Lower leg skin (tissue), 4 donors: ENCODE data around the gene RARRES2. TPM values are rescaled to one million over a fixed set of nuclear protein-coding genes. Genes with fewer than 3 reads are reported as not detected.

Source experiments
- DNase-seq, 2 donors: peaks; one replicate each; pipeline ENCODE4 v3.0.0-alpha.2; 2019; ENCODE audit warnings: low spot score in 2 of 2
- H3K4me3 ChIP-seq: fragments of 200-600 bp; sonication (generic); 2 replicates; pipeline ENCODE4 v1.5.1; 2017; ENCODE audit warnings: mild to moderate bottlenecking, low read depth; ENCODE audit not compliant: poor library complexity, severe bottlenecking
- CTCF ChIP-seq, 3 donors: fragments of 450-650 bp; IDR thresholded peaks; one replicate each; pipeline ENCODE4 v1.5.1; 2016; ENCODE audit warnings: antibody characterized with exemption in 3 of 3, mild to moderate bottlenecking in 3 of 3, moderate library complexity in 2 of 3
- POLR2A ChIP-seq, 2 donors: fragments of 450-650 bp; IDR thresholded peaks; one replicate each; pipeline ENCODE4 v1.6.1; 2016 to 2017; ENCODE audit warnings: antibody characterized with exemption in 2 of 2, mild to moderate bottlenecking in 1 of 2, moderate library complexity in 1 of 2
- WGBS, 2 donors: methylation state at CpG; one replicate each; pipeline ENCODE4 v1.1.5; 2018; 5-methylcytosine and 5-hydroxymethylcytosine counted together
- intact Hi-C: fragments of 100-400 bp; cut with DNase I; formaldehyde crosslinking; loops from one replicate; pipeline ENCODE4 v1.15.0; 2023; ENCODE audit warnings: low total_unique reads
- total RNA-seq, 4 donors: library from RNA; depleted of rRNA; stranded (reverse); fragments of >200 nt; gene quantifications; one replicate each; pipeline ENCODE4 v1.1.0, GENCODE V29; 2016

Gene RARRES2
- total RNA-seq, 4 donors from 2014 or later, result 9.8 to 30.0 (median 16.8) TPM

DNA sequence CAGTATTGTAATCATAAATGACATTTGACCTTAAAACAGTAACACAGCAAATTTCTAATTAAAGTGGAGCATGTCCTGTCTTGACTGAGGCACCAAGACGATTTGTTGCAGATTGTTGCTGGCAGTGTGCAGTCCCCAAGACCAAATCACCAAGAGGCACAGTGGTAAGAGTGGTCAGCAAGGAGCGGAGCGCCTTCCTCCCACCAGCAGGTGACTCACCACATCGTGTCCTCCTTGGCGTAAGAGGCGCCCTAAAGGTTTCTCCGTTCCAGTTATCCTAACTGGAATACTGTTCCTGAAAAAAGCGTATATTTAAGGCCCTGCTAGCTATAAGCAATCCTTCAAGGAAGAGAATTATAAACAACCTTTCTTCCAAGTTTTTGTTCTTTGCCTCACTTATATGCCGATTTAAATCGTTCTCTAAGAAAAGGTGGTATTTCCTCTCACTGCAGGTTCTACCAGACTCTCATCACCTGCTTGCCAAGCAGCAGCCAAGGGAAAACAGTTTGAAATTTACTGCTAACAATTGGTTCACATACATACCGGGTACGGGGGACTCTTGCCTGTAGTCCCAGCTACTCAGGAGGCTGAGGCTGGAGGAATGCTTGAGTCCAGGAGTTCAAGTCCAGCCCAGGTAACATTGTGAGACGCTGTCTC lies 16.5 kb upstream of the RARRES2 start:
- H3K4me3 ChIP-seq, result no peak overlapping the region
- 60 to 65% methylated on average over 13 of the region's 13 CpGs for WGBS, 2 donors
- intact Hi-C loops, result no loop called here
- TF ChIP-seq POLR2A (IDR thresholded peaks at IDR 0.05), result no peak
- no peak for TF ChIP-seq CTCF (IDR thresholded peaks at IDR 0.05)
- no peak for DNase-seq

DNA sequence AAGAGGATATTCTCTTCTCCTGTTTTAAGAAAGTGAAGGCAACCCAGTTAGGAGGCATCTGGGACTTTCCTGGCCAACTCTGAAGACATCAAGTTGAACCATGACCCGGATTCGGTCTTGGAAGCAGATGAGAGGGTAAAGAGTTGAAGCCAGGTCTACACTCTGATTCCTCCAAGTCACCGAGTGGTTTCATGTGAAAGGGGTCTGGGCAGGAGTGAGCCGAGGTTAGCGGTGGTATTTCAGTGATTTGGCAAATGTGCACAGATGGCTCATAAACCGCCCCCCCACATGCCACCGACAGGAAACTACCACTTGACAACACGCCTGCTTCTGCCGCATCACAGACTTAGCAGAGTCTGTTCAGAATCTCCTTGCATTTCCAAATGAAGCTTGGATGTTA lies 15.8 kb upstream of the RARRES2 start:
- WGBS, 2 donors, result 42 to 45% methylated on average over 9 of the region's 9 CpGs
- H3K4me3 ChIP-seq, result no peak overlapping the region
- DNase-seq, result no peak
- intact Hi-C loops, result no loop called here
- TF ChIP-seq CTCF (IDR thresholded peaks at IDR 0.05), result no peak
- TF ChIP-seq POLR2A (IDR thresholded peaks at IDR 0.05), result no peak

DNA sequence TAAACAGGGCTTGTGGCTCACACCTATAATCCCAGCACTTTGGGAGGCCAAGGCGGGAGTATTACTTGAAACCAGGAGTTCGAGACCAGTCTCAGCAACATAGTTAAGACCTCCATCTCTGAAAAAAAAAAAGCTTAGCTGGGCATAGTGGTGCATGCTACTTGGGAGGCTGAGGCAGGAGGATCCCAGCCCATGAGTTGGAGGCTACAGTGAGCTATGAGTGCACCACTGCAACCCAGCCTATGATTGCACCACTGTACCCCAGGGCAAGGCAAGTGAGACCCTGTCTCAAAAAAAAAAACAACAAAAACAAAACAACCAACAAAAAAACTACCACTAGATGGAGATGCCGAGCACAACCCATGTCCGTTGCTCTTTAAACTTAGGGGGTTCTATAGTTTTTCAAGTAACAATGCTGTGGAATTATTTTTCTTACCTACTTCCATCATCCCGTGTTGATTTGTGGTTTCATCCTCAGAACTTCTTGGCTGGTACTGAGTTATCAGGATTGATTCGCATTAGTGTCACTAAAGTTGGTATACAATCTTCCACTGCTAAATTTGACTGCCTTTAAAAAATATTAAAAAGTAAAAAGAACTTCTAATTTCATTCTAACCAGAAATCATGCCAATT lies 15.0 kb upstream of the RARRES2 start:
- TF ChIP-seq POLR2A (IDR thresholded peaks at IDR 0.05), result no peak
- intact Hi-C loops, result no loop called here
- H3K4me3 ChIP-seq, result no peak overlapping the region
- 31 to 36% methylated on average over 6 of the region's 6 CpGs for WGBS, 2 donors
- no peak for DNase-seq

DNA sequence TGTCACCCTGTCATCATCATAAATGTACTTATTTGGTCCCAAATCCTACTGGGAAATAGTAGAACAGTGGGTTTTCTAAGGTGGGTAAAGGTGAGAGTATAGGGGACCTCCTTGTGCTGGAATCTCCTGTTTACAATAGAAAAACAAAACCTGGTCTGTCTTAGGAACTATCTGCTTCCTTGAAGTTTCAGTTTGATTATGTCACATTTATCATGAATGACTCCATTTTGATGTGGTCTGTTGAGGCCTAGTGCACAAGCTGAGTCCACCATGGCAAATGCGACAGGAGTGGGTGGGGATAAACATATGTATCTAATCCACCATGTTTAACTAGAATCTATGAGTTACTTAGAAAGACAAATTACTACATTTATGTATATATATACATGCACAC lies 14.2 kb upstream of the RARRES2 start:
- no peak overlapping the region for H3K4me3 ChIP-seq
- WGBS, 2 donors, result 86 to 92% methylated on average over 1 of the region's 1 CpG
- TF ChIP-seq CTCF (IDR thresholded peaks at IDR 0.05), result no peak
- TF ChIP-seq POLR2A (IDR thresholded peaks at IDR 0.05), result no peak
- no peak for DNase-seq
- intact Hi-C loops, result no loop called here

DNA sequence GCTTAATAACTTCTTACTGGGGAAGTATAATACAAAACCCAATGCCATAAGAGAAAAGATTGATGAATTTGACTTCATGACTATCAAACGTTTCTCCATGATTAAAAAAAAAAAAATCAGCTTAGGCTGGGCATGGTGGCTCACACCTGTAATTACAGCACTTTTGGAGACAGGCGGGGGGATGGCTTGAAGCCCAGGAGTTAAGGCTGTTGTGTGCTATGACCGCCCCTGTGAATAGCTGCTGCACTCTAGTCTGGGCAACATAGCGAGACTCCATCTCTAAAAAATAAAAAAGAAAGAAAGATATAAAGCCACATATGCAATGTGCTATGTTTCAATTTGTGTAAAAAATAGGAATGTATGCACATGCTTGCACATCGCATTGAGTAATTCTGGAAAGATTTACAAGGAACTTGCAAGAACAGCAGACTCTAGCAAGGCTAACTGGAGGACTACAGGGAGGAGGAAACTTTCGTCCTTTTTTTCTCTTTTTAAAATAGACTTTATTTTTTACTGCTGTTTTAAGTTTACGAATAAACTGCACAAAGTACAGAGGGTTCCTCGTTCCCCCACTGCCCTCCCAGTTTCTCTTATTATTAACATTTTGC lies 10.3 kb upstream of the RARRES2 start:
- no peak for DNase-seq
- WGBS, 2 donors, result 43 to 45% methylated on average over 8 of the region's 8 CpGs
- H3K4me3 ChIP-seq, result no peak overlapping the region
- TF ChIP-seq CTCF (IDR thresholded peaks at IDR 0.05) (no peak), POLR2A (IDR thresholded peaks at IDR 0.05) (no peak)
- intact Hi-C loops, result no loop called here

DNA sequence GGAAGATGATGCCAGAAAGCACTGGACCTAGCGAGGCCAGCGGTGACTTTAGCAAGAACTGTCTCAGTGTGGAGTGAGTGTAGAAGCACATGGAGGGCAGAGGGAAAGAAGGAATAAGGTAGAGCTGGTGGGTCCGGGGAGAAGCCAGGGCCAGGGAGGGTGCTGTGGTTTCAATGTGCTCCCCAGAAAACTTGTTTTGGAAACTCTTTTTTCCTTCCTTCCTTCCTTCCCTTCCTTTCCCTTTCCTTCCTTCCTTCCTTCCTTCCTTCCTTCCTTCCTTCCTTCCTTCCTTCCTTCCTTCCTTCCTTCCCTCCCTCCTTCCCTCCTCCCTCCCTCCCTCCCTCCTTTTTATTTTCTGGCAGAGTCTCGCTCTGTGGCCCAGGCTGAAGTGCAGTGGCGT lies 5.5 kb upstream of the RARRES2 start:
- WGBS, 2 donors, result 81 to 91% methylated on average over 5 of the region's 5 CpGs
- no peak for TF ChIP-seq POLR2A (IDR thresholded peaks at IDR 0.05)
- no peak for TF ChIP-seq CTCF (IDR thresholded peaks at IDR 0.05)
- intact Hi-C loops, result no loop called here

More for the DNA sequence above, 5.5 kb upstream of the RARRES2 start:
- H3K4me3 ChIP-seq, result no peak overlapping the region
- DNase-seq, result no peak
